Inflammatory macrophage treated with lipopolysaccharide for 4 hours (primary cell): ENCODE data around the gene ARNT2.
A peak's percentile ranks its signal among the peaks of the same experiment; 100 is the strongest.

Experiments used
- DNase-seq: peaks from one replicate; pipeline ENCODE4 v3.0.0-alpha.2; 2020

The ARNT2 gene

GRCh38 chr15:80414546-80415357 is 10.6 kb downstream of the ARNT2 start:
- no peak for DNase-seq

- DNase-seq: no peak
Observed at GRCh38 chr15:80415358-80415670, 11.1 kb downstream of the ARNT2 start.

- no peak for DNase-seq
Observed at GRCh38 chr15:80416702-80417101, 12.5 kb downstream of the ARNT2 start.

- DNase-seq: peak; percentile 63
Observed at GRCh38 chr15:80418892-80419537, 14.8 kb downstream of the ARNT2 start.

GRCh38 chr15:80419546-80419945 is 15.4 kb downstream of the ARNT2 start:
- DNase-seq: no peak

GRCh38 chr15:80420658-80421057 is 16.5 kb downstream of the ARNT2 start:
- DNase-seq: no peak

- DNase-seq: no peak
Observed at GRCh38 chr15:80423215-80423614, 19.0 kb downstream of the ARNT2 start.

GRCh38 chr15:80424381-80424780 is 20.2 kb downstream of the ARNT2 start:
- DNase-seq: no peak

GRCh38 chr15:80426316-80426715 is 22.1 kb downstream of the ARNT2 start:
- no peak for DNase-seq

GRCh38 chr15:80429964-80430363 is 25.8 kb downstream of the ARNT2 start:
- no peak for DNase-seq

- DNase-seq: no peak
Observed at GRCh38 chr15:80431635-80432344, 27.6 kb downstream of the ARNT2 start.

GRCh38 chr15:80432345-80432702 is 28.1 kb downstream of the ARNT2 start:
- DNase-seq: no peak

- DNase-seq: no peak
Observed at GRCh38 chr15:80433836-80434235, 29.7 kb downstream of the ARNT2 start.

GRCh38 chr15:80434926-80435720 is 30.9 kb downstream of the ARNT2 start:
- peak; percentile 19 for DNase-seq

- peak; percentile 5 for DNase-seq
Observed at GRCh38 chr15:80436511-80437307, 32.5 kb downstream of the ARNT2 start.

GRCh38 chr15:80437334-80437891 is 33.2 kb downstream of the ARNT2 start:
- DNase-seq: peak; percentile 55

- no peak for DNase-seq
Observed at GRCh38 chr15:80439140-80439539, 35.0 kb downstream of the ARNT2 start.

GRCh38 chr15:80440024-80440423 is 35.8 kb downstream of the ARNT2 start:
- no peak for DNase-seq

- DNase-seq: no peak
Observed at GRCh38 chr15:80441041-80441440, 36.9 kb downstream of the ARNT2 start.

- no peak for DNase-seq
Observed at GRCh38 chr15:80441714-80442113, 37.5 kb downstream of the ARNT2 start.

- DNase-seq: no peak
Observed at GRCh38 chr15:80442728-80443403, 38.7 kb downstream of the ARNT2 start.
